ENCODE measurements around the gene STPG3. TPM values are rescaled to one million over a fixed set of nuclear protein-coding genes. Genes with fewer than 3 reads are reported as not detected.

The STPG3 gene
- total and polyA plus RNA-seq, 2 of the 13 experiments (the other 11 are each of a cell fraction or from before 2014, with no cell fraction given): not detected

- TF ChIP-seq KLF16 (CRISPR knock-in tag; IDR thresholded peaks at IDR 0.05) (no peak), KDM6A (CRISPR knock-in tag; IDR thresholded peaks at IDR 0.05; ENCODE audit: low read depth) (no peak), ZNF44 (CRISPR knock-in tag; IDR thresholded peaks at IDR 0.05) (no peak), DNMT1 (CRISPR knock-in tag; IDR thresholded peaks at IDR 0.05) (no peak), MEF2D (CRISPR knock-in tag; IDR thresholded peaks at IDR 0.05) (no peak), ZNF7 (CRISPR knock-in tag; IDR thresholded peaks at IDR 0.05) (no peak), NFE2L1 (CRISPR knock-in tag; IDR thresholded peaks at IDR 0.05; ENCODE audit: borderline replicate concordance) (no peak; the same call in 1 of the 2 replicates), POGK (CRISPR knock-in tag; conservative IDR thresholded peaks at IDR 0.05) (no peak; the same call in 1 of the 2 replicates), MYPOP (CRISPR knock-in tag; IDR thresholded peaks at IDR 0.05) (peak; percentile 61; the same call in 1 of the 2 replicates), SMAD3 (CRISPR knock-in tag; IDR thresholded peaks at IDR 0.05) (no peak), ZBTB33 (CRISPR knock-in tag; IDR thresholded peaks at IDR 0.05) (no peak), SRSF4 (IDR thresholded peaks at IDR 0.05; ENCODE audit: low read depth, low read length, poor library complexity, severe bottlenecking) (no peak), MEIS1 (CRISPR knock-in tag; IDR thresholded peaks at IDR 0.05; ENCODE audit: borderline replicate concordance) (peak; percentile 61; the same call in 1 of the 2 replicates), ZBTB38 (CRISPR knock-in tag; IDR thresholded peaks at IDR 0.05) (no peak), ZNF383 (CRISPR knock-in tag; IDR thresholded peaks at IDR 0.05; ENCODE audit: borderline replicate concordance) (no peak), ZNF484 (CRISPR knock-in tag; IDR thresholded peaks at IDR 0.05; ENCODE audit: borderline replicate concordance, low read depth) (no peak), REPIN1 (CRISPR knock-in tag; IDR thresholded peaks at IDR 0.05; ENCODE audit: borderline replicate concordance, low read depth) (no peak), ZNF451 (CRISPR knock-in tag; IDR thresholded peaks at IDR 0.05) (no peak), ZNF337 (CRISPR knock-in tag; IDR thresholded peaks at IDR 0.05; ENCODE audit: borderline replicate concordance, low read depth) (no peak), PHF8 (CRISPR knock-in tag; IDR thresholded peaks at IDR 0.05) (peak; percentile 72), ZNF737 (CRISPR knock-in tag; IDR thresholded peaks at IDR 0.05; ENCODE audit: borderline replicate concordance) (no peak), RNF2 (conservative IDR thresholded peaks at IDR 0.05; ENCODE audit: low read depth) (no peak), ZNF430 (CRISPR knock-in tag; IDR thresholded peaks at IDR 0.05) (no peak)
These were observed 27.8 kb upstream of the STPG3 start (continued) for GRCh38 chr9:137223078-137223970.

All from HepG2 (cell line).